Mesangial cell (primary cell): ENCODE measurements around the gene TLR1. TPM values are rescaled to one million over a fixed set of nuclear protein-coding genes. Genes with fewer than 3 reads are reported as not detected.

Source experiments
- total RNA-seq: library from RNA; depleted of rRNA; stranded (reverse); fragments of >200 nt; gene quantifications from 2 replicates; pipeline ENCODE4 v1.2.3, GENCODE V29; 2015

The TLR1 gene, protein sequence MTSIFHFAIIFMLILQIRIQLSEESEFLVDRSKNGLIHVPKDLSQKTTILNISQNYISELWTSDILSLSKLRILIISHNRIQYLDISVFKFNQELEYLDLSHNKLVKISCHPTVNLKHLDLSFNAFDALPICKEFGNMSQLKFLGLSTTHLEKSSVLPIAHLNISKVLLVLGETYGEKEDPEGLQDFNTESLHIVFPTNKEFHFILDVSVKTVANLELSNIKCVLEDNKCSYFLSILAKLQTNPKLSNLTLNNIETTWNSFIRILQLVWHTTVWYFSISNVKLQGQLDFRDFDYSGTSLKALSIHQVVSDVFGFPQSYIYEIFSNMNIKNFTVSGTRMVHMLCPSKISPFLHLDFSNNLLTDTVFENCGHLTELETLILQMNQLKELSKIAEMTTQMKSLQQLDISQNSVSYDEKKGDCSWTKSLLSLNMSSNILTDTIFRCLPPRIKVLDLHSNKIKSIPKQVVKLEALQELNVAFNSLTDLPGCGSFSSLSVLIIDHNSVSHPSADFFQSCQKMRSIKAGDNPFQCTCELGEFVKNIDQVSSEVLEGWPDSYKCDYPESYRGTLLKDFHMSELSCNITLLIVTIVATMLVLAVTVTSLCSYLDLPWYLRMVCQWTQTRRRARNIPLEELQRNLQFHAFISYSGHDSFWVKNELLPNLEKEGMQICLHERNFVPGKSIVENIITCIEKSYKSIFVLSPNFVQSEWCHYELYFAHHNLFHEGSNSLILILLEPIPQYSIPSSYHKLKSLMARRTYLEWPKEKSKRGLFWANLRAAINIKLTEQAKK
- under 0.01 and 0.49 TPM in 2 replicates for total RNA-seq

DNA sequence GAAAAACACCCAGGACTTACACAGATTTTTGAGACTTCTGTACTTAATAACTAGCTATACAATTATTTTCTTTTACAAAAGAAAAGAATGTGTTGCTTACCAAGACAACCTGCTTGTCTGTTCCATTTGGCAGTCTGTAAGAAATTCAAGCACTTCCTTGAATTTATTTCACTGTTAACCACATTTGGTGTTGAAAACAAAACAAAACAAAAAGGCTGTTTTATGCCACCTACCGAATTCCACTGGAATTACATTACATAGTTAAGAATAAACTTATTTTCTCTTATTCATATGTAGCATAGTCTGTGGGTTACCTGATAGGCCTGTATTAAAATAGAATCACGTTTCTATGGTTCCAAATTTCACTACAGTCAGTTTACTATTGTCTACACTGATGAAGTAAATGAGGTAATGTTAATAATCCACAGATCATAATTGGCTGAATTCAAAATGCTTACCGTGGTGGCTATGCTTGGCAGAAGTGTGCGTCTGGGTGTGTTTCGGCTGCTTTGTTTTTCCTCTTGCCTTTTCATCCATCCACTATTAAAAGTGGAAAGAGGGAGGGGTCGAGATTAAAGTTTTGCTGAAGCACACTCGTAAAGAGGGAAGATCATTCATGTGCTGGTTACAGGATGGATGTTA is at the start of gene TLR1:
TSS of gene TLR1 (minus strand) at position 138 of the 642 bp plus-strand sequence. CDS start 5,960 bp downstream, outside the sequence.

DNA sequence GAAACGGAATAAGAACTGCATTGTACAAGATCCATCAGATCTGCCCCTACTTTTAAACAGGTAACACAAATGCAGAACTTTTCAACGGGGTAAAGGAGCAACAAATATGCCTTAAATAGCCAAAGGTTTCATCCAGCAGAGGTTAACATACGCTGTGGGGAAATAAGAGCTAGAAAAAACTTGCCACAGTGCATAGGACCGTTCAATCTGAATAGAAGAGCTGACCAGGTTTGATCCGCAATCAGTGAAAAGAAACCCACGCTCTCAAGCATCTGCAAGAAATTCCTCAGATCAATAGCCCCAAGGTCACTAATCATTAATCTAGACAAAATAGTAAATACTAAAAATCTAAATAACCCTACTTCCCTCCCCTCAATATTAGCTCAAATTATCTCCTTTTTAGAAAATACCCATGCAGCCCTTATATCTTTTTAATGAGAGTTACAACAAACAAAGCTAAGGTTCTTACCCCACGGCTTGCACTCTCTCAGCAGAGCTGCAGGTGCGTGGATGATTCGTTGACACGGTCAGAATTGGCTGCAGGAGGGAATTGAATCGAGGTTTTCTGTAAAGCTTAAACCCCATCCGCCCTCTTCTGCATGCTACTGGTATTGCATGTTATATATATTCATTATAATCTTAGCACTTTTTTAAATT is 22.0 kb downstream of the TLR1 start, which contains the start of gene TLR10:
TSS of gene TLR10 (minus strand) at position 539 of the 657 bp plus-strand sequence. CDS start 7,400 bp downstream, outside the sequence.

Other genes starting within 250 kb of the TLR1 start
- 16.5 and 27.0 TPM in 2 replicates for gene KLF3, start 140.6 kb downstream of the TLR1 start, total RNA-seq
- not detected in 2 replicates for gene TLR10, start 21.8 kb downstream of the TLR1 start, total RNA-seq
- 0.25 and 0.49 TPM in 2 replicates for gene TLR6, start 52.0 kb upstream of the TLR1 start, total RNA-seq
- 101 and 125 TPM in 2 replicates for gene FAM114A1, start 63.0 kb upstream of the TLR1 start, total RNA-seq
- 0.51 and 7.7 TPM in 2 replicates for gene TMEM156, start 227.6 kb upstream of the TLR1 start, total RNA-seq